OCI-LY3 (cell line): ENCODE data around the gene CCDC63.

Source experiments
- CTCF ChIP-seq: fragments of 200-600, 300-600 bp; sonication (generic); IDR thresholded peaks from 2 replicates; pipeline ENCODE4 v1.5.1; 2014; ENCODE audit warnings: antibody characterized with exemption, low read length, low read depth
- EZH2phosphoT487 ChIP-seq: fragments of 200-600 bp; shearing (Covaris generic); IDR thresholded peaks from 2 replicates; pipeline ENCODE4 v1.6.1; 2018; ENCODE audit warnings: antibody characterized with exemption, mixed run types, low read depth

GRCh38 chr12:110907583-110907982 is 60.8 kb downstream of the CCDC63 start:
- TF ChIP-seq CTCF: no peak
- no peak for TF ChIP-seq EZH2phosphoT487
